Embryonic facial prominence (tissue), 1 donor: Measurements from ENCODE around the gene KCNQ2.

Source experiments
- DNase-seq: peaks from one replicate; pipeline ENCODE4 v3.0.0-alpha.2; 2016; ENCODE audit errors: extremely low spot score

KCNQ2 gene

GRCh38 chr20:63501818-63502670 lies 29.6 kb upstream of the KCNQ2 start:
- DNase-seq: no peak

- DNase-seq: no peak
Measured at GRCh38 chr20:63500902-63501817, 28.7 kb upstream of the KCNQ2 start.

GRCh38 chr20:63500151-63500901 lies 27.9 kb upstream of the KCNQ2 start:
- DNase-seq: no peak

GRCh38 chr20:63499338-63499969 lies 27.0 kb upstream of the KCNQ2 start:
- no peak for DNase-seq

- DNase-seq: no peak
Measured at GRCh38 chr20:63498960-63499337, 26.5 kb upstream of the KCNQ2 start, which contains the start of gene EEF1A2. TSS of gene EEF1A2 (minus strand) at chr20:63499083. CDS start at chr20:63497763, 1,320 bp downstream.

- DNase-seq: no peak
Measured at GRCh38 chr20:63497946-63498935, 25.8 kb upstream of the KCNQ2 start.

- DNase-seq: no peak
Measured at GRCh38 chr20:63497138-63497945, 24.9 kb upstream of the KCNQ2 start.

- no peak for DNase-seq
Measured at GRCh38 chr20:63496596-63497120, 24.2 kb upstream of the KCNQ2 start.

DNA sequence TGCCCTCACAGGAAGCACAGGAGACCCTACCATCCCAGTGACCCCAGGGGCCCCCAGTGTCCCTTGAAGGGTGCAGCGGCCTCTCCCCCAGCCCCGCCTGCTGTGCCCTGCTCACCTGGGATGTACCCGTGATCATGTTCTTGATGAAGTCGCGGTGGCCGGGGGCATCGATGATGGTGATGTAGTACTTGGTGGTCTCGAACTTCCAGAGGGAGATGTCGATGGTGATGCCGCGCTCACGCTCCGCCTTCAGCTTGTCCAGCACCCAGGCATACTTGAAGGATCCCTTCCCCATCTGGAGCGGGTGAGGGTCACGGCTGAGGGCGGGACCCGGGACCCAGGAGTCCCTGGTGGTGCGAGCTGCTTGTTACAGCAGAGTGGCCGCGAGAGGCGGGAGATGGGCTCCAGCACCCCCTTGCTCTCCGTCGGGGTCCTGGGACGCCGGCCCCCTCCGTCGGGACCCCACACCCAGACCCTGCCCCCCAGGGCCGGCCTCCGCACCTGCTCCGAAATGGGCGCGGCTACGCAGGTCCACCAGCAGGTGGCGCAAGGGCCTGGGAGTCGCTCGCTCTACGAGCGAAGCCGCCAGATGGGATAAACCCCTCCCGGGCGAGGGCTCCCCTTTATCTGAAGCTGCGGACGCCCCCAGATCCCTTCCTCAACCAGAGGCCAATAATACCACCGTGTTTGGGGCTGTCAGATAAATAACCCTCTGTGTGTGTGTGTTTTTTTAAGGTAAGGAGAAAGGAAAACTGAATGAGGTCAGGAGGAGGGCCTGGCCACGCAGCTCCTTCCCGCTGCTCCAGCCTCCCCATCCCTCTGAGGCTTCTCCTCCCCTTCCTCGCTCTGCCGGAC lies 23.5 kb upstream of the KCNQ2 start:
- DNase-seq: no peak

GRCh38 chr20:63495167-63495720 lies 22.8 kb upstream of the KCNQ2 start:
- DNase-seq: no peak

DNA sequence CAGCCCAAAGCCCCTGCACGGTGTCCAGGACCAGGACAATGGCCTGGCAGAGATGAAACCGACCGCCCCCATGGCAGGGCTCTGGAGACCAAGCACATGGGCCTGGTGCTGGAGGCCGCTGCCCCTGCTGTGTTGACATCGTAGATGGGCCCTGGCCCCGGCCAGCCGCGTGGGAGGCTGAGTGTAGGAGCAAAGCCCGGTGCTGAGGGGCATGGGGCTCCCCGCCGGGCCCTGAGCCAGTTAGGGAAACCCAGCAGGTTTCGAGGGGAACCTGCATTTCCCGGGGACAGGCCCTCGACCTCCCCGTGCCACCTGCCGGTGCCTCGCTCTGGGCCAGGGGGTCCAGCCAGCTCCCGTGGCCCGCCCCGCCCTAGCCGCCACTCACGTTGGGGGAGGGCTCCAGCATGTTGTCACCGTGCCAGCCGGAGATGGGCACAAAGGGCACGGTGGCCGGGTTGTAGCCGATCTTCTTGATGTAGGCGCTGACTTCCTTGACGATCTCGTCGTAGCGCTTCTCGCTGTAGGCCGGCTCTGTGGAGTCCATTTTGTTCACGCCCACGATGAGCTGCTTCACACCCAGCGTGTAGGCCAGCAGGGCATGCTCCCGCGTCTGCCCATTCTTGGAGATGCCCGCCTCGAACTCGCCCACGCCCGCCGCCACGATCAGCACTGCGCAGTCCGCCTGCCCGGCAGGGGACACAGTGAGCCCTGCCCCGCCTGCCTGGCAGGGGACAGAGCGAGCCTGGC lies 22.1 kb upstream of the KCNQ2 start:
- no peak for DNase-seq

GRCh38 chr20:63494084-63494419 lies 21.6 kb upstream of the KCNQ2 start:
- DNase-seq: no peak

DNA sequence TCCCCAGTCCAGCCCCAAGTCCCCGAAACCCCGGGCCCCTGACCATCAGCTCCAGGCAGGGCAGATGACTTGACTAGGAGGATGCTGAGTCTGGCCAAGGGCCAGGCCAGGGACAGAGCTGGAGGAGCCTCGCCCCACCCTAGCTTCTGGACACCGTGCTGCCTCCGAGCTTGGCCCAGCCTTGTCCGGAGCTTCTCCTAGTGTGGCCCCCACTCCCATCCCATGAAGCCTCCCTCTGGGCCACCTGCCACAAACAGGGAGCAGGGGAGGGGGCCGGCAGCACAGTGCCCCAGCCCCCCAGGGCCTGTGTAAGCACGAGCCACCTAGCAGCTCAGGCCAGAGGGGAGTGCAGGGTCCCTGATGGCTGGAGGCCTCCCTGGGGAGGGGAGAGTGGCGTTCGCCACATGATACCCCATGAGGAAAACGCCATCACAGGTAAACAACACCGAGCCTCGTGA lies 21.1 kb upstream of the KCNQ2 start:
- no peak for DNase-seq

- DNase-seq: no peak
Measured at GRCh38 chr20:63492982-63493381, 20.5 kb upstream of the KCNQ2 start.

GRCh38 chr20:63492518-63492917 lies 20.1 kb upstream of the KCNQ2 start:
- no peak for DNase-seq

GRCh38 chr20:63491635-63492230 lies 19.3 kb upstream of the KCNQ2 start:
- DNase-seq: no peak

DNA sequence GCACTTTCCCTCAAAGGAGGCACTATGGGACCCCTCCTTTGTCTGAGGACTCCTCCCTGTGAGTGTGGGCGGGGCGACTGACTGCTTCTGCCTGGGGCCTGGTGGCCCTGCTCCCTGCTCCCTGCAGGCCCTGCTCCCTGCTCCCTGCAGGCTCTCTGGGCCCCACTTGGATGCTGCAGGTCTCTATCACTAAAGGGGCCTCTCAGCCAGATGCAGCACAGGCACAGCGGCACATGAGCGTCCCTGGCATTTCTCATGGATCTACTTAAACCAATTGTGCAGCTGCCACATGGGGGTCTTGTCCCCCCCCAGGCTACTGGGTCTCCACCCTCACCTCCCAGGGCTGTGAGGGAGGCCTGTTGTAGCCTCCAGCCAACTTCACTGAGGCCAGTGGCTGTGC lies 18.6 kb upstream of the KCNQ2 start:
- DNase-seq: no peak
